ENCODE results near the gene RANGAP1.

DNA sequence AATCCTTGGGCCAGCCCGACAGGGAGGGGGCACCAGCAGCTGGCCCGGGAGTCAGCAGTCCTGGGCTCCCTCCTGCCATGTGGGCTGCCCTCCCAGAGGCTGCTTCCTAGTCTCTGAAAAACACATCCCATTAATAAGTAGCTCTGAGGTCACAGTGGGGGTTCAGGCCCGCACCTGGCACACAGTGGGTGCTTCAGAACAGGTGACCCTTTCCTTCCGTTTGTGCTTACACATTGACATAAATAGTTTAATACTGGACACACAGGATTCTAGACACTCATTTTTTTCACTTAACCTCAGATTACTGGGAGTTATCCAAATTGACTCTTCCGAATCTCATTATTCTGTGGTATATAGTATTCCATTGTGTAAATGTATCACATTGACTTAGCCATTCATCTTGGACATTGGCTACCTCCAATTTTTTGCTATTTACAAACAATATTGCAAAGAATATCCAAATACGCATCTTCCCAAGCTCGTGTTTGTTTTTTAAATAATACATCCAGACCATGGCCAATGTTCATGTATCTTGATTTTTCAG is 44.8 kb downstream of the RANGAP1 start:
- TF ChIP-seq, protein P1, sequence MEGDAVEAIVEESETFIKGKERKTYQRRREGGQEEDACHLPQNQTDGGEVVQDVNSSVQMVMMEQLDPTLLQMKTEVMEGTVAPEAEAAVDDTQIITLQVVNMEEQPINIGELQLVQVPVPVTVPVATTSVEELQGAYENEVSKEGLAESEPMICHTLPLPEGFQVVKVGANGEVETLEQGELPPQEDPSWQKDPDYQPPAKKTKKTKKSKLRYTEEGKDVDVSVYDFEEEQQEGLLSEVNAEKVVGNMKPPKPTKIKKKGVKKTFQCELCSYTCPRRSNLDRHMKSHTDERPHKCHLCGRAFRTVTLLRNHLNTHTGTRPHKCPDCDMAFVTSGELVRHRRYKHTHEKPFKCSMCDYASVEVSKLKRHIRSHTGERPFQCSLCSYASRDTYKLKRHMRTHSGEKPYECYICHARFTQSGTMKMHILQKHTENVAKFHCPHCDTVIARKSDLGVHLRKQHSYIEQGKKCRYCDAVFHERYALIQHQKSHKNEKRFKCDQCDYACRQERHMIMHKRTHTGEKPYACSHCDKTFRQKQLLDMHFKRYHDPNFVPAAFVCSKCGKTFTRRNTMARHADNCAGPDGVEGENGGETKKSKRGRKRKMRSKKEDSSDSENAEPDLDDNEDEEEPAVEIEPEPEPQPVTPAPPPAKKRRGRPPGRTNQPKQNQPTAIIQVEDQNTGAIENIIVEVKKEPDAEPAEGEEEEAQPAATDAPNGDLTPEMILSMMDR (conservative IDR thresholded peaks at IDR 0.05; ENCODE audit: low read depth, low read length), result no peak
- TF ChIP-seq, protein P2, sequence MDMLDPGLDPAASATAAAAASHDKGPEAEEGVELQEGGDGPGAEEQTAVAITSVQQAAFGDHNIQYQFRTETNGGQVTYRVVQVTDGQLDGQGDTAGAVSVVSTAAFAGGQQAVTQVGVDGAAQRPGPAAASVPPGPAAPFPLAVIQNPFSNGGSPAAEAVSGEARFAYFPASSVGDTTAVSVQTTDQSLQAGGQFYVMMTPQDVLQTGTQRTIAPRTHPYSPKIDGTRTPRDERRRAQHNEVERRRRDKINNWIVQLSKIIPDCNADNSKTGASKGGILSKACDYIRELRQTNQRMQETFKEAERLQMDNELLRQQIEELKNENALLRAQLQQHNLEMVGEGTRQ (IDR thresholded peaks at IDR 0.05; ENCODE audit: low read depth, low read length), result no peak
- TF ChIP-seq POLR2A (IDR thresholded peaks at IDR 0.05; ENCODE audit: low read depth, low read length) (no peak), CEBPB (IDR thresholded peaks at IDR 0.05; ENCODE audit: low read depth, low read length) (no peak), RAD21 (IDR thresholded peaks at IDR 0.05; ENCODE audit: low read length) (no peak), FOS (IDR thresholded peaks at IDR 0.05; ENCODE audit: low read depth, low read length) (no peak), RFX5 (IDR thresholded peaks at IDR 0.05; ENCODE audit: low read depth, low read length) (no peak), BHLHE40 (IDR thresholded peaks at IDR 0.05; ENCODE audit: low read depth, low read length) (no peak), MAZ (IDR thresholded peaks at IDR 0.05; ENCODE audit: borderline replicate concordance, low read depth, low read length) (no peak)
- TF ChIP-seq, protein P3, sequence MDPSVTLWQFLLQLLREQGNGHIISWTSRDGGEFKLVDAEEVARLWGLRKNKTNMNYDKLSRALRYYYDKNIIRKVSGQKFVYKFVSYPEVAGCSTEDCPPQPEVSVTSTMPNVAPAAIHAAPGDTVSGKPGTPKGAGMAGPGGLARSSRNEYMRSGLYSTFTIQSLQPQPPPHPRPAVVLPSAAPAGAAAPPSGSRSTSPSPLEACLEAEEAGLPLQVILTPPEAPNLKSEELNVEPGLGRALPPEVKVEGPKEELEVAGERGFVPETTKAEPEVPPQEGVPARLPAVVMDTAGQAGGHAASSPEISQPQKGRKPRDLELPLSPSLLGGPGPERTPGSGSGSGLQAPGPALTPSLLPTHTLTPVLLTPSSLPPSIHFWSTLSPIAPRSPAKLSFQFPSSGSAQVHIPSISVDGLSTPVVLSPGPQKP (IDR thresholded peaks at IDR 0.05; ENCODE audit: borderline replicate concordance, low read depth, low read length), result no peak
